HG03439 (cell line): ENCODE data around the gene RIC8B.

Source experiments
- ATAC-seq: cut with Tn5 transposase; IDR thresholded peaks from one replicate; pipeline ENCODE4 v1.9.1; 2021; ENCODE audit warnings: mild to moderate bottlenecking, moderate library complexity; ENCODE audit not compliant: unreplicated experiment

RIC8B gene

DNA sequence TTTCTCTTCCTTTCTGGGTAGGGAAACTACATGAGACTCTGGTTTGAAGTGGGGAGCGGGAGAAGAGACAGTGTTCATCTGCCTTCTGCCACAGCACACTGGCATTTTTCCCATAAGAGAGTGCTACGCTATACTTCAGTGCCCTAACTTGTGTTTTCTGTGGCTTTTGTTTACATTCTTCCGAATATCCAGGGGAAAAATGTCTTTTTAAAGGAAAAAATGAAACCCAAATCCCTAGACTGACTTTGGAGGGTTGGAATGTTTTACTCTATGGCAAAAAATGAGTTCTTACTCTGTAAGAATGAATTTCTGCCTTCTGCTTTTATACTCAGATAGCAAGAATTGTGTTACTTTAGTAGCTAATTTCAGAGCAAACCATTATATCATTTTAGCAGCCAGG is 93.2 kb downstream of the RIC8B start:
- no peak for ATAC-seq

DNA sequence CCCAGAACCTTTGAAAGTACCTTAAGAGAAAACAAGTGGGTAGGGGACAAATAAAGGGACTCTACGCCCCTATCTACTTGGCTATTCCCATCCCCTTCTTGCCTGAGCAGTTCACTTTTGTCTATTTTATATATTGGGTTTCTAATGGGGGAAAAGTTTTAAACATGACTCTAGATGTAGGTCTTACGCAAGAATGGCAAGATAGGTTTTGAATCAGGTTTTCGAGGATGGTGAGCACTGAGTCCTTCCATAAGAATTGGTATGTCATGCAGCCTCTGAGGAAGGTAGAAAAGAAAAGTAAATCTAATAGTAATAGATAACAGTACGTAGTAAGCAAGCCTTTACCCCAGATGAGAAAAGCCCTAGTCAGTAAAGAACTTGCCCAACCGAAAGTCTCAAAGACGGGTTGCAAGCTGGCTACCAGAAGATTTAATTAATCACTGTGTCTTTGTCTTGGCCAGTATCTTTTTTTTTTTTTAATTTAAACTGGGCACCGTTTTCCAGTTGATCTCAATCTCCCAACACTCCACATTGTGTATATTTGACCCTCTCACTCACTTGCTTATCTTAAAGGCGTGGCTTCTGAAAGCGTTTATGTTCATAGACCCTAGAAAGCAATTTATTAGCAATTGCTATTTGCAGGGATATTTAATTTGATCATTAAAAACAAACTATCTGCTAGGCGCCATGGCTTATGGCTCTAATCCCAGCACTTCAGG is 94.7 kb downstream of the RIC8B start:
- ATAC-seq: no peak

DNA sequence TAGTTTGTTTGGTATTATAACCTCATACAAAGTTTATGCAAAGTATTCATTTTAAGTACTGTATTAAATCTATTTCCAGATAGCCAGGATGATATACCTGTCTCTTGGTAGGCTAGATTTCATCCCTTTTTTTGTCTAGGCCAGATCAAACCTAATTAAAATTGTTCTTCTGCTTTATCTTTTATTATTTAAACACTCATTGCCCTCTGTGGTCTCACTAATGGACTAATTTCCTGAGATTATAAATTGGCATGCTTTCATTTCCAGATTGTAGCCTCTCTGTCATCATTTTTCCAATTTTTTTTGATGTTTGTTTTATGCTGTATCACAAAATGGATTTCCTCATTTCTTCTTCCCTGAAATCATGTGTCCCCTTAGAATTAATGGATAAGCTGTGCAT is 95.6 kb downstream of the RIC8B start:
- no peak for ATAC-seq

DNA sequence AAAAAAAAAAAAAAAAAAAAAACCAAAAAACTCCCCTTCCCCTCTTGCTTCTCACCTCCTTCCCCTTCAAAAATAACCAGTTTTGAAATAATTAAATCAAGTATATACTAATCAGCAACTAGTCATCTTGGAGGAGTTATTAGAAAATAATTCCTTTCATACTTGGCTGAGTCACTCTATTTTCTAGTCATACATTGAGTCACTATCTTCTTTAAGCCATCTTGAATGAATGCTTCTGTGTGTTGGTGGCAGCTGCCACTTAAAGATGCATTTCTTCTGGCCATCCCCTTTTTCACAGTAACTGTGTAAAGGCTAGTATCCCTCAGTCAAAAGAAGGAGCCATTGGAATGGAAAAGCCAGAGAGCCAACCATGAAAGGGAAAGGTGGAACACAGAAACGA is 97.0 kb downstream of the RIC8B start:
- ATAC-seq: no peak

DNA sequence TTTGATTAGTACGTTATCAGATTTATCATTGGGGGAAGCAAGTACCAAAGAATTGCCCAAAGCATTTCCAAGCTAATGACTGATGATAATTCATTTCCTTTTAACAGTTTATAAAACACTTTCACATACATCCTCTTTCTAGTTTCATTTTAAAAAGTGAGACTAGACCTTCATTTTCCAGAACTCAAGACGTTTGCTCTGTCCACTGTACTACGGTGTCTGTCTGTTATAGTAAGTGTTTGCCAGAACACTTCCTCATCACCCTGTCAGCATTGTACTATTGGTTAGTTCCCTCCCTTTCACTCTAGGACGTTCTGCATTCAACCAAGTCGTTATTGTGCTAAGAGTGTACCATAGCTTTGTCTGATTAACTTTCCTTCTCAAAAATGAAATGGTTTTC is 99.5 kb downstream of the RIC8B start:
- ATAC-seq: no peak

DNA sequence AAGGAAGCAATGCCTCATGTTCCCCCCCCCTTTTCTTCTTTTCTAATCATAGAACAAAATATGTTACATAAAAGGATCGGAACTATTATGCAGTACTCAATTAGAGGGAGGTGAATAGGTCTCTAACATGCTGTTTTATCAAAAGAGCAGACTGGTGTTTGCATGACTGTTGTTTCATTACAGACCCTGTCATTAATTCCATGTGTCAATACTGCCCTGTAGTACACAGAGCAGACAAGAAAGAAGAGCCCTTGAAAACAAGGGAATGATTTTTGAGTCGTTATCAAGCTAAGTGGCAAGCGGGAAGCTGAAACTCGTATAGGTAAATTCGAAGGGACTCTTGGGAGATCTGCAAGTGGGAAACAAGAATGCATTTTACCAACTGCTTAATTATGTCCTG is 104.3 kb downstream of the RIC8B start:
- ATAC-seq: no peak

DNA sequence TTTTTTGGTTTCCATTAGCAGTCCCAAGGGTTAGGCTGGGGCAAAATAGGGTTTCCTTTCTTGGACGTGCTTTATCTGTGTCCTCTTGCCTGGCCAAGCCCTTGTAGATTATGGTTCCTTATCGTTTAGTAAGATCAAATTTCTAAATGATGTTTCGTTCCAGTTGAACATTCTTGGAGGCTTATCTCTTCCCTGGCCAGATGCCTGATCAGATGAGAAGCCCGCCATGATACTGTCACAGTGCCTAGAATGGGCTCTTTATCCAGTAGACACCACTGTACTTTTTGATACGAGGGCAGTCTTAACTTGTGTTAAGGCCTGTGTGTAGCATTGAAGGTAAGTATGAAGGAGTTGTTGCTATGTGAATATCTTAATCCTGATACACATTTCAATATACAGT is 105.1 kb downstream of the RIC8B start:
- ATAC-seq: no peak

DNA sequence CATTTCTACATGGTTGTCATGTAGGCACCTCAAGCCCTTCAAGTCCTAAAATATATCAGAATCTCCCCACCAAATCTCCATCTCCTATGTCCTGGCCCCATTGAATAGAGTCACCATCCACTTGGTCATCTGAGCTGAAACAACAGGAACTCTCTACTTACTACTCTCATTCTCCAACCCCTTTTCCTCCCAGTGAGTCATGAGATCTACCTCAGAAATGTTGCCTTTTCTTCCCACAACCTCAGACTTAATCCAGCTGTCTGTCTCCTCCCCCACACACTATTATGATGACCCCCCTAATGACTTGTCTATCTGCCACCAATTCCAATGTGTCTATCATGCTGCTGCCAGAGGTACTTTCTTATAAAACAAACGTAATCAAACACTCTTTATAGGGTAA is 108.9 kb downstream of the RIC8B start:
- ATAC-seq: no peak

DNA sequence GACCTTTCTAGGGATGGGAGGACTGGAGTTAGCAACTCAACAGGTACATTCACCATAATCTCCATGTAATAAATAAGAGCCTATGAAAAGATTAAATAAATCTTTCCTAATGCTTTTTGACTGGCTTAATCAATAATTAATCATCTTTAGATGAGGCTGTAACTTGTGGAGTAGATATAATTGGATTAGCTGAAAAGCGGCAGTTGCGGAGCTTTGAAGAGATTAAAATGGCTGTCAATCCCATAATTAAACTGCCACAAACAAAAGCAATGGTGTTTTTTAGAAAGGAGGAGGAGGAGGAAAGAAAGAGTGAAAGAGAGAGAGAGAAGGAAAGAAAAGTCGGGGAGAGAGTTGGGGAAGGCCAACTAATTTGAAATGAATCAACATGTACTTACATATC is 110.5 kb downstream of the RIC8B start:
- no peak for ATAC-seq

DNA sequence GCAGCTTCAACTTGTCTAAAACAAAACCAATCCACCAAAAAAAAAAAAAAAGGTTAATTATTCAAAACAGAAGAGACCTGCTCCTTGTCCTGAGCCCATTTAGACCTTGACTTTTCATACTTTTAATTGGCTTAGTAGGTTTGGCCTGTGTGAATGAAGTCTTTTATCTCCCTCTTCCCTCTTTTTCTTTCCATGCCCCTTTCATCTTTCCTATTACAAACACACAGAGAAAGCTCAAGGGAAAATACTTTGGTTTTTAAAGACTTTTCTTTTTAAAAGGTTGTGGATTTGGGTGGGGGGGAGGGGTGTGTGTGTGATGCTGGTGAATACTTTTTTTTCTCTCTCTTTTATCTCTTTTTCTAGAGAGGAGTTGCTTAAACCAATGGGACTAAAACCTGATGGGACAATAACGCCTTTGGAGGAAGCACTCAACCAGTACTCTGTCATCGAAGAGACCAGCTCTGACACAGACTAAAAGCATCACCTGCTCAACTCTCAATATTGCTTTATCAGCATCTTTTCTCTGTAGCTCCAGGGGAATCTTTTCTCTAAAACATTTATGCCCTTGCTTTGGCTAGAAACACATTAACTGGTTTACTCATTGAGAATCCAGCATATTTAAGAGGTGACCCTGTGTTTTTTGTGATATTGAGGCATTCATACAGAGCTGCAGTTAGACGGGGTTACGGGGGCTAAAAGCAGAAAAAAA is 111.2 kb downstream of the RIC8B start:
- no peak for ATAC-seq

DNA sequence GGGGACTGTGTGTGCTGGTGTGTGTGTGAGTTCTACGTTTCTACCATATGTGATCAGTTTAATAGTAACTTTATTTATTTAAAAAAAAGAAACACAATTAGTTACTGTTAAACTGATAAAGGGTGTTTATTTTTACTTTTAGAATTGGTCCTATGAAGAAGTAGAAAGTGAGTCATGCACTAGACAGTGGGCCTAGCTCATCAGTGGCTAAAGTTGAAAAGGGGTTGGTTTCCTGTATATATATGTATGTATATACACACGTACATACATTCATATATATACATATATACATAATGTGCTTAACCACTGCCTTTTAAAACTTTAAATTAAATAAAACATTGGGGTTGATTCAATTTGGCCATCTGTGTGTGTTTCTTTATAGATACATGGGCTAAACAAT is 112.5 kb downstream of the RIC8B start:
- ATAC-seq: no peak

DNA sequence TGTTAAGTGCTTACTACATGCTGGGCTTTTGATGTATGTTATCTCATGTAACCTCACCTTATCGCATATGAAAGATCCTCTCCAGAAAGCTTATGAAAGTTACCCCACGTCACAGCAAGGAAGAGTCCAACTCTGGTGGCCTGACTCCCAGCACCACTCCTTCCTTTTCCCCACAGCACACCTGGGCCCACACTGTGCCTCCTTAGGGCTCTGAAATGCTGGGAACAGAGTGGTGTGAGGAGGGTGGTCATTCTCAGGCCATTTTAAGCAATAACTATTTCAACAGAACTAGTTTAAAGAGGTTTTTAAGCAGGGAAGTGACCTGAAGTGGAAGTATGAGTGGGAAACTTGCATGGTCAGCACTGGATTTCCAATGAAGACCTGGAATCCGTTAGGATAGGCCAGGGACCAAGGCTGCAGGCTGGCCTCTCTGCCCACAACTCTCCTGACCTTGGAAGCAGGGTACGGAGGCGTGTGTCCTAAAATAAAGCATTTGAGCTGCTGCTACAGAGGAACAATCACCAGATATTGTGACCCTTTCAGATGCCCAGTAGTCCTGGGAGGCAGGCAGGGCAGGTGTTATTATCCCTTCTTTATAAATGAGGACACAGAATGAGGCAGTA is 114.0 kb downstream of the RIC8B start:
- ATAC-seq: no peak

DNA sequence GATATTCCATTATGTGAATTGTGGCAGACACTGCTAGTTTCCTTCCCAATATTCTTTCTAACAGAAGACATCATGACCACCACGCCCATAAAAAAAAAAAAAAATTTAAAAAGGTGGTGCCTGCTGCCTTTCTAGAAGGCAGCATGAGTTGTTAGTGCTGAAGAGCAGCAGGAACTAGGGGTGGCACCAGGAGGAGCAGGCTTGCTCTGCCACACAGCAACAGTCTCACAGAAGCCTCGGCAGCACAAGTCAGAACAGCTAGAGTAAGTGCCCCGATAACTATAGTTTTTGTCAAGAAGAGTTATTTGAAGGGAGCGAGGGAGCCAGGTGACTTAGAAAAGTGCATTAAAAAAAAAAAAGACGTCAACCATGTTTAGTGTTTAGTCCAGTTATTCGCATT is 114.8 kb downstream of the RIC8B start:
- no peak for ATAC-seq

DNA sequence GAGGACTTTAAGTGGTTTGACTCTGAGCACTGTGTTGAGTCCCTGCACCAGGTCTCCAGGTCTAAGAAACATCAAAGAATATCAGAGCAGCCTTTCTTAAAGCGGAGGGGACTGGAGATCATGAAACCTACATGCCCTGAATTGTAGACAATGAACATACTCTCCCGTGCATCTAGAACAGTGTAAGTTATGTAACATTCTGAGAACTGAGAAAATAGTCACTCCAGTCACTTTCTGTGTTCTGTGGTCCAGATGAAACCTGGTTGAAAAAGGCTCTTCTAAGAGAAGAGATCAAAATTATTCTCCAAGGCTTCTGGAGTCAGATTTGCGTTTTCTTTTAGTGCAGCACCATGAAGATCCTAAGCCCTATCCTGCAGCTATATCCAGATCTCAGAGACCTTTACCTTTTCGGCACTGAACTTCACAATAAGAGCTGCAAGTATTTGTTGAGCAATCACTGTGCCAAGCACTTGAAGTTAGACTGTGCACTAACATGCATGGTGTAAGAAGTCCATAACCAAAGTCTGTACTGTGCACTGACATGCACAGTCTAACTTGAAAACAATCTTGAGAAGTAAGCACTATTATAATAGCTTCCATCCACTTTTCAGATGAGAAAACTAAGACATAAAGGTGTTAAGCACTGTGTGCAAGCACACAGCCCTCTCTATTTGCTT is 115.6 kb downstream of the RIC8B start:
- no peak for ATAC-seq

DNA sequence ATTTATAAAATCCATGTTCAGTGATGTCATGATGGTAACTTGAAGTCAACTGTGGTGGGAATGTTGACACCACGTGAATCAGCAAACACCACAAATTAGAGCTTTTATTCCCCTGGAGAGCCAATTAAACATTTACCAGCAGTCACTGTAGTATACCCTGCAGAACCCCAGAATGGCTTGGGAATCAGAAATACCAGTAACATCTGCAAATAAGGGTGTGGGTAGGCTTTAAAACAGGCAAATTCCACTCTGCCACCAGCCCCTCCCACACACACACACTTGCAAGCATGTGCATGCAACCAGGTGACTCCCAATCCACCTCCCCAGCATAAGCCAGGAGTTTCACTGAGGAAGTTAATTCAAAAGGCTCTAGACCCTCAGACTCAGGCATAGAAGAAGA is 117.6 kb downstream of the RIC8B start:
- no peak for ATAC-seq

DNA sequence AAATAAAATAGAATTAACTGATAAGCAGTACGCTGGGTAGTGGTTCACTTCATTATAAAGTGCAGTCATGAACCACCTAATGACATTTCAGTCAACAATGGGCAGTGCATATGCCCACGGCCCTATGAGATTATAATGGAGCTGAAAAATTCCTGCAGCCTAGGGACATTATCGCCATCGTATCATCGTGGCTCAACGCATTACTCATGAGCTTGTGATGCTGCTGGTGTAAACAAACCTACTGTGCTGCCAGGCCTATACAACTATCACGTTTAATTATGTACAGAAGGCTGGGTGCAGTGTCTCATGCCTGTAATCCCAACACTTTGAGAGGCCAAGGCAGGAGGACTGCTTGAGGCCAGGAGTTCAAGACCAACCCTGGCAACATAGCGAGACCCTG is 119.0 kb downstream of the RIC8B start:
- no peak for ATAC-seq

DNA sequence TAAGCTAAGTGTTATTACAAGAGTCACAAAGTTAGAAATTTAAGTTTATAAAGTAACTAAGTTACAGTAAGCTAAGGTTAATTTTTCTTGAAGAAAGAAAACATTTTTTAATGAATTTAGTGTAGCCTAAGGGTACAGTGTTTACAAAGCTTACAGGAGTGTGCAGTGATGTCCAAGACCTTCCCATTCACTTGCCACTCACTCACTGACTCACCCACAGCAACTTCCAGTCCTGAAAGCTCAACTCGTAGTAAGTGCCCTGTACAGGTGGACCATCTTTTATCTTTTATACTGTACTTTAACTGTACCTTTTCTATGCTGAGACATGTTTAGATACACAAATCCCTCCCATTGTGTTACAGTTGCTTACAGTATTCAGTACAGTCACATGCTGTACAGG is 120.3 kb downstream of the RIC8B start:
- ATAC-seq: no peak

DNA sequence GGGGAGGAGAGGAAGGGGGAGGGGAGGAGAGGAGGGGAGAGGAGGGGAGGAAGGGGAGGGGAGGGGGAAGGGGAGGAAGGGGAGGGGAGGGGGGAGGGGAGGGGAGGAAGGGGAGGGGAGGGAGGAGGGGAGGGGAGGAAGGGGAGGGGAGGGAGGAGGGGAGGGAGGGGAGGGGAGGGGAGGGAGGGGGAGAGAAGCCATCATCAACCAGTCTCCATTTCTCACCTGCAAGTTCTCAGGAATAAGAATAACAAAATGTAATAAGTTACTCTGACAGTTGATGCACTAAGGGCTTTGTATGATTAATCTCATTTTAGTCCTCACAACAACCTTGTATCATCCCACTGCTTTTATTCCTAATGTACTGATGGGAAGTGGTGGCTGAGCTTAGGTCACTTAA is 122.1 kb downstream of the RIC8B start:
- no peak for ATAC-seq

DNA sequence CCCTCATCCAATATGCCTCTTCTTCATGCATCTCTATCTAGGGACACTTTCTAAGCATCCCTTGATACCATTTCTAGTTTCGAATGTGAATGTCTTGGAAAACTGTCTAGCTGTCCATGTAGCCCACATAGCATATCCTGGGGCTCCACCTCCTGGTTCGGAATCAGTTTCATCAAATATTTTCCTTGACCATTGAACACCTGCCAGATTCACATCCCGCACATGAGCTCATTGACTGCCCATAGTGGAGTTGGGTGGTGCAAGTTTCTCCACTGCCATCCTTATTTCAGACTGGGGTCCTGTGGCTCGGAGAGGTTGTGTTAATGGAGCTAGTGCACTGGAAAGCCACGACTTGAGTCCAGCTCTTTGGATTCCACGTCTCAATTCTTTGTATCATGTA is 122.6 kb downstream of the RIC8B start:
- ATAC-seq: no peak

DNA sequence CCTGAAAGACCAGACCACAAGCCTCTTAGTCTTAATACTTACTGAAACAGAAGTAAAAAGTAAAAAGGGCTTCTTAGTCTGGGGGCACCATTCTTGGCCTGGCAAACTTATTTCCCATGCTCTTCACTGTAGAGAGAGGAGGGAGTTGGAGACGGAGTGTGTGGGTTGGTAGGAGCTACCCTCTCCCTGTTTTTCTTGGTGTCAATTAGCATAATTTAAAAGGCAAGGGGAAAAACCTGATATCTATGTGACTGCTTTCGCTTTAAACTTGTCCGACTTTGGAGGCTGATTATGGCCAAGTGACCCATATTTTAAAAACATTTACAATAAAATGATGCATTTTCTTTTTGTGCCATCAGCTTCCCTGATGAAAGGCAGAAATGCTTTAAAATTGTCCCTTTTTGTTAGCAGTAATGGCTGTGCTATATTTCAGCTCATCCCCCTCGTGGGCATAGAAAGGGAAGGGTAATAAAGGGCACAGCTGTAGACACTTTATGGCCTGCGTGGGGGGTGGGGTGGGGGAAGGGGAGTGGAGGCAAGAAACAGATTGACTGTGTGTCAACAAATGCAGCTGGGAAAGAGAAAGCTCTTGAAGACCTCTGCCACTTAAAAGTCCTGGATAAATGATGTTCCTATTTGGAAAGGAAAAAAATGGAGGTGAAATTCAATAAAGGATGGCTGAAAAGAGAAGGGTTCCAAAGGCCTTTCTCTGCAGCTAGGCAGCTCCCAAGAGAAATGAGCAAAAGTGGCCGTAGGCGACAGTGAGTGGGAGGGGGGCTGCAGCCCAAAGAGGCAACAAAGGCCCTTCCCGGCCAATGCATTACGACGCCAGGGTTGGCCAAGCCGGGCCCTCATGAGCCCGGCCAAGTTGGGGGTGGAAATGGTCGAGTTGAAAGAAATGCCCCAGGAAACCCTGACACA is 123.8 kb downstream of the RIC8B start:
- no peak for ATAC-seq

DNA sequence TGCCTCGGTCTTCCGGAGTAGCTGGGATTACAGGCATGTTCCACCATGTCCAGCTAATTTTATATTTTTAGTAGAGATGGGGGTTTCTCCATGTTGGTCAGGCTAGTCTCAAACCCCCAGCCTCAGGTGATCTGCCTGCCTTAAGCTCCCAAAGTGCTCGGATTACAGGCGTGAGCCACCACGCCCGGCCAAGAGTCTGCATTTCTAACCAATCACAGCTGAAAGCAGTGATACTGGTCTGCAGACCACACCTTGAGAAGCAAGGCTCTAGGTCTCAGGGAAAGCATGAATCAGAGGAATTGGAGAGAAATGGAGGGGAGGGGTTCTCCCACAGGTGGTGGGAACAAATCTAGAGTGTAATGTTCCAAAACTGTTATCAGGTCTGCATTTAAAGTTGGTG is 126.1 kb downstream of the RIC8B start:
- ATAC-seq: no peak
